NCI-H526 (cell line): ENCODE data around the gene BRCC3.
"Not testable (repeated sequence)": the region's sequence is repeated elsewhere in the genome, so short reads cannot be mapped to it uniquely, and the experiment has no call there.

Source experiments
- DNase-seq, 2 experiments: peaks; one replicate each; lab custom pipeline; 2025; lab: John Stamatoyannopoulos, UW

The BRCC3 gene

GRCh38 chrX:155143959-155144548, 72.7 kb downstream of the BRCC3 start:
- DNase-seq = no peak

- no peak for DNase-seq
Measured at GRCh38 chrX:155144926-155145325, 73.6 kb downstream of the BRCC3 start.

- DNase-seq = not testable (repeated sequence)
Measured at GRCh38 chrX:155147612-155148011, 76.3 kb downstream of the BRCC3 start.

- DNase-seq = not testable (repeated sequence)
Measured at GRCh38 chrX:155148166-155148565, 76.9 kb downstream of the BRCC3 start.

GRCh38 chrX:155148724-155149537, 77.6 kb downstream of the BRCC3 start:
- DNase-seq = peak; percentile 28 to 54

GRCh38 chrX:155169881-155170280, 98.6 kb downstream of the BRCC3 start:
- DNase-seq = no peak
